CD4-positive, CD25-positive, alpha-beta regulatory T cell (primary cell): ENCODE data around the gene SDK1. TPM values are rescaled to one million over a fixed set of nuclear protein-coding genes. Genes with fewer than 3 reads are reported as not detected.

Source experiments
- ATAC-seq, 2 donors: fragments of 150-1000 bp; cut with Tn5 transposase; one replicate each; pipeline ENCODE4 v1.10.0; 2021; ENCODE audit warnings: low read depth in 2 of 2, moderate number of reproducible peaks in 2 of 2, moderate library complexity in 1 of 2
- DNase-seq, 3 donors: peaks; one replicate each; pipeline versions ENCODE4 v3.0.0 to v3.0.0-alpha.2; 2012 to 2022; ENCODE audit warnings: mixed read lengths in 1 of 3
- H3K27ac ChIP-seq: one replicate; pipeline ENCODE4 v1.7.0; 2013; ENCODE audit warnings: mild to moderate bottlenecking, low read length; ENCODE audit not compliant: insufficient read depth, poor library complexity, severe bottlenecking
- H3K27me3 ChIP-seq: one replicate; pipeline ENCODE4 v1.7.0; 2013; ENCODE audit warnings: low read length; ENCODE audit not compliant: control insufficient read depth, insufficient read depth
- H3K36me3 ChIP-seq: one replicate; pipeline ENCODE4 v1.7.0; 2013; ENCODE audit warnings: mild to moderate bottlenecking, low read length, moderate library complexity; ENCODE audit not compliant: control insufficient read depth, insufficient read depth
- H3K4me1 ChIP-seq: 2 replicates; pipeline ENCODE4 v1.7.0; 2013; ENCODE audit warnings: mild to moderate bottlenecking, low read length; ENCODE audit not compliant: insufficient read depth, control insufficient read depth, poor library complexity, severe bottlenecking
- H3K4me3 ChIP-seq: one replicate; pipeline ENCODE4 v1.7.0; 2013; ENCODE audit warnings: low read depth, mild to moderate bottlenecking, low read length, moderate library complexity
- H3K9me3 ChIP-seq, 2 experiments: 1 replicate in 1 of 2; 2 replicates in 1 of 2; pipeline ENCODE4 v1.7.0; 2013; ENCODE audit warnings: low read length in 2 of 2, mild to moderate bottlenecking in 1 of 2, moderate library complexity in 1 of 2; ENCODE audit not compliant: control insufficient read depth in 2 of 2
- H3K27ac Mint-ChIP-seq, 3 donors: one replicate each; pipeline ENCODE4 v1.8.0; 2020 to 2022; ENCODE audit warnings: mild to moderate bottlenecking in 3 of 3, mixed read lengths in 3 of 3, moderate library complexity in 2 of 3
- H3K27me3 Mint-ChIP-seq: one replicate; pipeline ENCODE4 v1.8.0; 2022; ENCODE audit warnings: mild to moderate bottlenecking, mixed read lengths
- H3K36me3 Mint-ChIP-seq: one replicate; pipeline ENCODE4 v1.8.0; 2020; ENCODE audit warnings: mixed read lengths
- H3K4me1 Mint-ChIP-seq, 4 donors: one replicate each; pipeline ENCODE4 v1.8.0; 2020 to 2022; ENCODE audit warnings: mixed read lengths in 4 of 4, mild to moderate bottlenecking in 1 of 4
- H3K4me3 Mint-ChIP-seq, 4 donors: one replicate each; pipeline ENCODE4 v1.8.0; 2020 to 2022; ENCODE audit warnings: mild to moderate bottlenecking in 4 of 4, mixed read lengths in 4 of 4, moderate library complexity in 3 of 4
- H3K9me3 Mint-ChIP-seq, 7 donors: one replicate each; pipeline ENCODE4 v1.8.0; 2020 to 2022; ENCODE audit warnings: mixed read lengths in 7 of 7, mild to moderate bottlenecking in 3 of 7, moderate library complexity in 2 of 7
- polyA plus RNA-seq, 4 donors: library from polyadenylated mRNA; unstranded; fragments of 300-500 nt; fragmentation: Illumina TruSeq; gene quantifications; one replicate each; pipeline ENCODE4 v1.2.3, GENCODE V29; 2021
- total RNA-seq: library from RNA; stranded (reverse); gene quantifications from one replicate; pipeline ENCODE4 v1.2.3, GENCODE V29; 2022

The SDK1 gene
- total and polyA plus RNA-seq, 5 donors from 2014 or later = 0.47 TPM; not detected in 4

DNA sequence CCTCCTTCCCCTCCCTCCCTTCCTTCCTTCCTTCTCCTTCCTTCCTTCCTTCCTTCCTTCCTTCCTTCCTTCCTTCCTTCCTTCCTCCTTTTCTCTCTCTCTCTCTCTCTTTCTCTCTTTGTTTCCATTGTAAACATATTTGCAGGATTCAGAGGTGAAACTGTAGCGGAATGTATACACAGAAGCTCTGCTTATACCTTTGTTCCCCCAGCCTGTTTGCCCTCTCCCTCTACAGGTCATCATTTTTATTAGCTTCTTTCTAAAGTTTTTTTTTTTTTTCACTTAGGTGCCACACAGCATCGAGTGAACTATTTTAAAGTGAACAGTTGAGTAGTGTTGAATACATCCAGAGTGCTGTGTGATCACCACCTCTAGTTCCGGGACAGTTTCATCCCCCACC is 20.7 kb downstream of the SDK1 start:
- Mint-ChIP-seq H3K27ac (peak overlapping the region in 1 of 3 donors; percentile 59), H3K9me3 (no peaks in the 10 kb centered on the region), H3K4me1 (peaks cover 0 to 2% (median 0%) of the 10 kb centered on the region in 4 donors), H3K36me3 (no peaks in the 10 kb centered on the region), H3K4me3 (no peak overlapping the region), H3K27me3 (peaks cover 35% of the 10 kb centered on the region)
- Histone ChIP-seq H3K27me3 (peaks cover 19% of the 10 kb centered on the region), H3K27ac (no peak overlapping the region), H3K36me3 (no peaks in the 10 kb centered on the region), H3K4me1 (no peaks in the 10 kb centered on the region), H3K4me3 (no peak overlapping the region), H3K9me3 (no peaks in the 10 kb centered on the region)
- ATAC-seq (no peak), DNase-seq (no peak)

DNA sequence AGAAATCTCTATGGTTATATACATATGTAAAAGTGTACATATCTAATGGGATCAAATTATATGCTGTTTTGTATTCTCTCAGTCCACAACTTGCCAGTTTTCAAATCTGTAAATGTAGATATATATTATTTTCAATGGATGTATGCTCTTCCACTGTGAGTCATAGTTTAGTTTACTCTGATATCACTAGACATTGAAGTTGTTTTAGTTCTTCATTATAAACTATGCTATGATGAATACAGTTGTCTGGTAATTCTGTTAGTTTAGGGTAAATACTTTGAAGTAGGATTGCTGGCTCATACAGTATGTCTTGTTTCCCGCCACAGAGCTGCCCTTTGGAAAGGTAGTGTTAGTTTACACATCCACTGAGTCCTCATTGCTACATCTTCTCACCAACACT is 25.2 kb downstream of the SDK1 start:
- H3K4me3 ChIP-seq = no peak overlapping the region
- Mint-ChIP-seq H3K36me3 (no peaks in the 10 kb centered on the region), H3K4me3 (no peak overlapping the region), H3K9me3 (no peaks in the 10 kb centered on the region), H3K27ac (no peak overlapping the region), H3K4me1 (peaks cover 0 to 2% (median 0%) of the 10 kb centered on the region in 4 donors), H3K27me3 (peaks cover 44% of the 10 kb centered on the region)
- H3K27ac ChIP-seq = no peak overlapping the region
- H3K27me3 ChIP-seq = peaks cover 16% of the 10 kb centered on the region
- no peaks in the 10 kb centered on the region for H3K36me3 ChIP-seq
- no peaks in the 10 kb centered on the region for H3K9me3 ChIP-seq
- DNase-seq (no peak), ATAC-seq (no peak)
- H3K4me1 ChIP-seq = no peaks in the 10 kb centered on the region

DNA sequence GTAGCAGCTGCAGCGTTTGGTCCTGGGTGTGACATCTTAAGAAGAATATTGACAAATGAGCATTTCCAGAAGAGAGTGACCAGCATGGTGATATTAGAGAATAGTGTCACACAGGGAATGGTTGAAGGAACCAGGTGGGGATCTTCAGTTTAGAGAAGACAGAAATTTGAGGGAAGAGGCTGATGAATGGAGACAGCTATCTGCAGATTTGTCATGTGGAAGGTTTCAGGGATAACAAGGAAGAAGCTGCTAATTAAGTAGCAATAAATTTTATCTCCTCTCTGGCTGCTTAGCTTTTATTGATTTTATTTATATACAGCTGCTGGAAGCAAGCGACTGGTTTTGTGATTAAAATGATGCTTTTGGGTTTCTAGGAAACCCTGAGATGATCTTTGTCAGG is 26.0 kb downstream of the SDK1 start:
- no peak for ATAC-seq
- Mint-ChIP-seq H3K27ac (no peak overlapping the region), H3K27me3 (peaks cover 44% of the 10 kb centered on the region), H3K4me1 (no peaks in the 10 kb centered on the region), H3K9me3 (no peaks in the 10 kb centered on the region), H3K4me3 (no peak overlapping the region), H3K36me3 (no peaks in the 10 kb centered on the region)
- Histone ChIP-seq H3K9me3 (no peaks in the 10 kb centered on the region), H3K4me3 (no peak overlapping the region), H3K4me1 (no peaks in the 10 kb centered on the region), H3K27ac (no peak overlapping the region), H3K36me3 (no peaks in the 10 kb centered on the region), H3K27me3 (peaks cover 17% of the 10 kb centered on the region)
- DNase-seq = no peak

DNA sequence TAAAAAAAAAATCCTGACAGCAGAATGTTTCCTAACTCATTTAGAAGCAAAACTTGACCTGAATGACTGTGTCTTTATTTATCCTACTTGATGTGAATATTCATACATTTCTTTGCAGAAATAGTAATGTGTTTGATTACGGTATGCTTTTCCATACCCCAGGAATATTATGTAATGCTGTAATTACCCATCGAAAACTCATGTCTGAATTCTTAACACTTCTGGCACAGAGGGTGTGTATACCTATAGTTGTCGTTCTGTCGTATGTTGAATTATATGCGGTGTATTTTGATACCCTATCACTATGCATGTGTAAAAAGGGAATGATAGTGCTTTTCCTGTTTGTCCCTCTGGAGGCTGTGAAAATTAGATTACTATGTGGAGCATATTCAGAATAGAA is 26.6 kb downstream of the SDK1 start:
- ATAC-seq = no peak

DNA sequence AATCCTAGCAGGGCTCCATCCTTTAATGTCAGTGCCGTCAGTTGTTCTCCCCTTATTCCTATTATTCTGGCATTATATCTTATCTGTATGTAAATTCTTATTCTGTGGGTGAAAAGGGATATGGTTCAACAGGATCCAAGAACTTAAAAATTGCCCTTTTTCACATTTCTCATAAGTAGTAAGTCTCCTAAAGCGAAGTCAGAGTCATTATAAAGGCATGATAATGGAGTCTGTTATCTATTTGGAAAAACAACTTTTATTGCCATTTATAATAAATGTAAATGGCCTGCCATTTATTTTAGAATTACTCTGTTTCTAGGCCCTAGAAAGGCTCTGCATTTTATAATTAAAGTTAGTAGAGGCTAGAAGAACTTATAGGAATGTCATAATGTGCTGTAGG is 31.3 kb downstream of the SDK1 start:
- ATAC-seq = no peak
- Histone ChIP-seq H3K27ac (no peak overlapping the region), H3K27me3 (peaks cover 21% of the 10 kb centered on the region), H3K9me3 (no peaks in the 10 kb centered on the region), H3K36me3 (no peaks in the 10 kb centered on the region), H3K4me3 (no peak overlapping the region), H3K4me1 (no peaks in the 10 kb centered on the region)
- no peak for DNase-seq
- Mint-ChIP-seq H3K36me3 (no peaks in the 10 kb centered on the region), H3K4me3 (no peak overlapping the region), H3K27ac (no peak overlapping the region), H3K9me3 (no peaks in the 10 kb centered on the region), H3K27me3 (peaks cover 51% of the 10 kb centered on the region), H3K4me1 (no peaks in the 10 kb centered on the region)

More for the DNA sequence above, 26.6 kb downstream of the SDK1 start:
- no peaks in the 10 kb centered on the region for H3K36me3 ChIP-seq
- no peaks in the 10 kb centered on the region for H3K4me1 ChIP-seq
- Mint-ChIP-seq H3K27ac (peak overlapping the region in 1 of 3 donors; percentile 48), H3K36me3 (no peaks in the 10 kb centered on the region), H3K9me3 (no peaks in the 10 kb centered on the region), H3K4me1 (no peaks in the 10 kb centered on the region), H3K4me3 (no peak overlapping the region), H3K27me3 (peaks cover 40% of the 10 kb centered on the region)
- H3K9me3 ChIP-seq = no peaks in the 10 kb centered on the region
- no peak for DNase-seq
- H3K27ac ChIP-seq = no peak overlapping the region
- no peak overlapping the region for H3K4me3 ChIP-seq
- peaks cover 17% of the 10 kb centered on the region for H3K27me3 ChIP-seq

DNA sequence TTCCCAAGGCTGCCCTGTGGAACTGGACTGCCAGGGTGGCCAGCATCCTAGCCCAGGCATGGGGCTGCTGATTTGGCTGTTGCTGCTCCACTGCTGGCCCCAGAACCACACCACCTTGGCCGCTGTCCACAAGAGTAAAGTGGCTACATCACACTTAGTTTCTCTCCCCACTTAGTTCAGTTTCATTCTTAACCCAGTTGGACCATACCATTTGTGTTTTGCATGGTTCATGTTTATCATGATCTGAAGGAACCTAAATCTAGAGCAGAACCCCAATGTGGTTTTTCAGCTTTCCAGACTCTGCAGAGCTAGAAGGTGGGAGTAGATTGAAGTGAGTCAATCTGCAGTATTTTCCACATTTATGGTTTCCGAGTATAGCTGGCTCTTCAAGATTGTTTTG is 32.8 kb downstream of the SDK1 start:
- Mint-ChIP-seq H3K27me3 (peaks cover 58% of the 10 kb centered on the region), H3K9me3 (peaks cover 0 to 1% (median 0%) of the 10 kb centered on the region in 7 donors), H3K36me3 (no peaks in the 10 kb centered on the region), H3K4me3 (no peak overlapping the region), H3K4me1 (no peaks in the 10 kb centered on the region), H3K27ac (no peak overlapping the region)
- no peaks in the 10 kb centered on the region for H3K4me1 ChIP-seq
- H3K4me3 ChIP-seq = no peak overlapping the region
- H3K9me3 ChIP-seq = no peaks in the 10 kb centered on the region
- no peak overlapping the region for H3K27ac ChIP-seq
- DNase-seq (no peak), ATAC-seq (no peak)
- peaks cover 25% of the 10 kb centered on the region for H3K27me3 ChIP-seq
- H3K36me3 ChIP-seq = no peaks in the 10 kb centered on the region

DNA sequence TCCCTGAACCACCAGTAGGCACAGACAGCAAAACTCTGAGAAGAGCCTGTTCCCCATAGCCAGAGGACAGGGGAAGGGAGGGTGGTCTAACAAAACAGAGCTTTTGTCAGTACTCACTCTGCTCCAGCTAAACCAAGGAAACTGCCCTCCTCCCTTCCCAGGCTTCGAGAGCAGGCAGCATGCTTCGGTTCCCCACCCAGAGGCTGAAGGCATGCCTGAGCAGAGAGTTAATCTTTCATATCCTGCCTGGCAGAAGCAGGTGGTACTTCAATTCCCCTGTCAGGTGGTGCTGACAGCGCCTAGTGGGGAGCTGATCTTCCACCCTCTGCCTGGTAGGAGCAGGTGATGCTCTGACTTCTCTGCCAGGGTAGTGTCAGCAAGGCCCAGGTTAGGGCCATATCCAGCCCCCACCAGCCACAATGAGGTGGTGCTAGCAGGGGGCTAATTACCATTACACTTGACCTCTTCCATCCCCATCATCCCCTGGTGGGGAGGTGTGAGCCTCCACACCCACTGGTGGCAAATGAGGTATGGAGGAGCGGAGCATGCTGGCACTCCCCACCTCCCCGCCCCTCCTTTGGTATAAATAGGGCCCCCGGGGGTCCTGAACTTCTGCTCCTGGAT is 35.1 kb downstream of the SDK1 start:
- Histone ChIP-seq H3K36me3 (no peaks in the 10 kb centered on the region), H3K27ac (no peak overlapping the region), H3K4me1 (no peaks in the 10 kb centered on the region), H3K4me3 (no peak overlapping the region), H3K9me3 (no peaks in the 10 kb centered on the region), H3K27me3 (peaks cover 20% of the 10 kb centered on the region)
- Mint-ChIP-seq H3K9me3 (peaks cover 0 to 2% (median 0%) of the 10 kb centered on the region in 7 donors), H3K36me3 (no peaks in the 10 kb centered on the region), H3K27ac (no peak overlapping the region), H3K4me1 (no peaks in the 10 kb centered on the region), H3K4me3 (no peak overlapping the region), H3K27me3 (peaks cover 53% of the 10 kb centered on the region)
- ATAC-seq = no peak
- no peak for DNase-seq

DNA sequence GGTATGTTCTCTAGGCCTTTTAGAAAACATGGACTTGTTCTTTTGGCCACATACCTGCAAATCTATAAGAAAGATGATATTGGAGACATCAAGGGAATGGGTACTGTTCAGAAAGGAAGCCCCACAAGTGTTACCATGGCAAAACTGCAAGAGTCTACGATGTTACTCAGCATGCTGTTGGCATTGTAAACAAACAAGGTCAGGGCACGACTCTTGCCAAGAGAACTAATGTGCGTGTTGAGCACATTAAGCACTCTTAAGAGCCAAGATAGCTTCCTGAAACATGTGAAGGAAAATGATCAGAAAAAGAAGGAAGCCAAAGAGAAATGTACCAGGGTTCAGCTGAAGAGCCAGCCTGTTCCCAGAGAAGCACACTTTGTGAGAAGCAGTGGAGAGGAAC is 37.1 kb downstream of the SDK1 start:
- Mint-ChIP-seq H3K36me3 (no peaks in the 10 kb centered on the region), H3K9me3 (peaks cover 0 to 2% (median 0%) of the 10 kb centered on the region in 7 donors), H3K4me1 (no peaks in the 10 kb centered on the region), H3K27me3 (peaks cover 53% of the 10 kb centered on the region), H3K4me3 (no peak overlapping the region), H3K27ac (no peak overlapping the region)
- Histone ChIP-seq H3K36me3 (no peaks in the 10 kb centered on the region), H3K4me1 (no peaks in the 10 kb centered on the region), H3K4me3 (no peak overlapping the region), H3K27me3 (peaks cover 19% of the 10 kb centered on the region), H3K9me3 (no peaks in the 10 kb centered on the region), H3K27ac (no peak overlapping the region)
- DNase-seq (no peak), ATAC-seq (no peak)
